Smooth muscle cell (in vitro differentiated cells): ENCODE results near the gene PRADC1. TPM values are rescaled to one million over a fixed set of nuclear protein-coding genes. Genes with fewer than 3 reads are reported as not detected.

Experiments used
- DNase-seq: peaks from one replicate; lab custom pipeline; 2025; ENCODE audit not compliant: unreplicated experiment; lab: John Stamatoyannopoulos, UW
- H2AFZ ChIP-seq: fragments of 200-600 bp; sonication (generic); 2 replicates; pipeline ENCODE4 v1.6.0; 2016; ENCODE audit warnings: antibody characterized with exemption, low read depth, mild to moderate bottlenecking
- H3F3A ChIP-seq: fragments of 200-600 bp; sonication (generic); 2 replicates; pipeline ENCODE4 v1.6.0; 2017; ENCODE audit warnings: antibody characterized with exemption, low read depth
- H3K27ac ChIP-seq: fragments of 200-600 bp; sonication (generic); 2 replicates; pipeline ENCODE4 v1.5.1; 2016; ENCODE audit warnings: low read depth, mild to moderate bottlenecking
- H3K27me3 ChIP-seq: fragments of 200-600 bp; sonication (generic); 2 replicates; pipeline ENCODE4 v1.6.1; 2016; ENCODE audit warnings: low read depth, mild to moderate bottlenecking
- H3K36me3 ChIP-seq: fragments of 200-600 bp; sonication (generic); 2 replicates; pipeline ENCODE4 v1.5.1; 2016; ENCODE audit warnings: low read depth
- H3K4me1 ChIP-seq: fragments of 200-600 bp; sonication (generic); 2 replicates; pipeline ENCODE4 v1.5.1; 2016; ENCODE audit warnings: low read depth
- H3K4me2 ChIP-seq: fragments of 200-600 bp; sonication (generic); 2 replicates; pipeline ENCODE4 v1.6.0; 2016; ENCODE audit warnings: mild to moderate bottlenecking
- H3K4me3 ChIP-seq: fragments of 200-600 bp; sonication (generic); 2 replicates; pipeline ENCODE4 v1.5.1; 2016; ENCODE audit warnings: mild to moderate bottlenecking
- H3K79me2 ChIP-seq: fragments of 200-600 bp; sonication (generic); 2 replicates; pipeline ENCODE4 v1.6.0; 2016; ENCODE audit warnings: low read depth, mild to moderate bottlenecking
- H3K9ac ChIP-seq: fragments of 200-600 bp; sonication (generic); 2 replicates; pipeline ENCODE4 v1.6.0; 2016; ENCODE audit warnings: low read depth
- H3K9me3 ChIP-seq: fragments of 200-600 bp; sonication (generic); replicated peaks from 2 replicates; pipeline ENCODE4 v1.5.1; 2016; ENCODE audit warnings: low read depth
- H4K20me1 ChIP-seq: fragments of 200-600 bp; sonication (generic); 2 replicates; pipeline ENCODE4 v1.6.0; 2016; ENCODE audit warnings: low read depth
- CTCF ChIP-seq: fragments of 200-600 bp; sonication (generic); IDR thresholded peaks from 2 replicates; pipeline ENCODE4 v1.5.1; 2017; ENCODE audit warnings: borderline replicate concordance, mild to moderate bottlenecking, antibody characterized with exemption; ENCODE audit not compliant: insufficient read depth, poor library complexity, severe bottlenecking
- WGBS: methylation state at CpG from one replicate; pipeline ENCODE4 v1.1.7; 2016; ENCODE audit warnings: low lambda C conversion rate; 5-methylcytosine and 5-hydroxymethylcytosine counted together
- polyA plus RNA-seq: library from polyadenylated mRNA; unstranded; fragments of >200 nt; fragmentation: Nextera tagmentation; extraction: Ambion mirVana; gene quantifications from 2 replicates; pipeline ENCODE4 v1.2.1, GENCODE V29; 2016
- total RNA-seq: library from RNA; depleted of rRNA; stranded (reverse); fragments of >200 nt; gene quantifications from 2 replicates; pipeline ENCODE4 v1.2.3, GENCODE V29; 2014

PRADC1 gene
- total and polyA plus RNA-seq, 2 experiments from 2014 or later: 24.0 to 51.4 TPM

GRCh38 chr2:73218298-73218697 is 14.7 kb downstream of the PRADC1 start:
- Histone ChIP-seq H3K4me2 (no peak overlapping the region), H3K27ac (no peak overlapping the region), H3K9me3 (no peaks in the 10 kb centered on the region), H3F3A (peaks cover 2% of the 10 kb centered on the region), H3K4me3 (no peak overlapping the region), H4K20me1 (no peaks in the 10 kb centered on the region), H3K79me2 (peaks cover 29% of the 10 kb centered on the region), H3K27me3 (no peaks in the 10 kb centered on the region), H3K4me1 (peaks cover 9% of the 10 kb centered on the region), H3K9ac (no peak overlapping the region), H3K36me3 (no peaks in the 10 kb centered on the region), H2AFZ (no peak overlapping the region)
- TF ChIP-seq CTCF: no peak
- DNase-seq: no peak

GRCh38 chr2:73217826-73218225 is 15.2 kb downstream of the PRADC1 start:
- Histone ChIP-seq H3K79me2 (peaks cover 29% of the 10 kb centered on the region), H3K9ac (no peak overlapping the region), H3K36me3 (no peaks in the 10 kb centered on the region), H3K4me2 (no peak overlapping the region), H3F3A (peaks cover 6% of the 10 kb centered on the region), H3K27me3 (no peaks in the 10 kb centered on the region), H3K4me3 (no peak overlapping the region), H4K20me1 (no peaks in the 10 kb centered on the region), H2AFZ (no peak overlapping the region), H3K9me3 (no peaks in the 10 kb centered on the region), H3K27ac (no peak overlapping the region), H3K4me1 (peaks cover 9% of the 10 kb centered on the region)
- TF ChIP-seq CTCF: no peak
- WGBS: 95% methylated on average over 2 of the region's 2 CpGs
- DNase-seq: no peak

GRCh38 chr2:73217160-73217559 is 15.9 kb downstream of the PRADC1 start:
- H3K27me3 ChIP-seq: no peaks in the 10 kb centered on the region
- WGBS: 98% methylated on average over 5 of the region's 5 CpGs
- no peak overlapping the region for H3K9ac ChIP-seq
- H3K27ac ChIP-seq: no peak overlapping the region
- H3K4me3 ChIP-seq: no peak overlapping the region
- peaks cover 7% of the 10 kb centered on the region for H3F3A ChIP-seq
- H3K4me1 ChIP-seq: peaks cover 9% of the 10 kb centered on the region
- no peaks in the 10 kb centered on the region for H3K36me3 ChIP-seq
- no peak overlapping the region for H2AFZ ChIP-seq
- no peaks in the 10 kb centered on the region for H3K9me3 ChIP-seq
- no peaks in the 10 kb centered on the region for H4K20me1 ChIP-seq
- H3K4me2 ChIP-seq: no peak overlapping the region
- no peak for DNase-seq
- peaks cover 29% of the 10 kb centered on the region for H3K79me2 ChIP-seq
- TF ChIP-seq CTCF: no peak

- peak overlapping the region; percentile 94 for H3K4me2 ChIP-seq
- peak overlapping the region; percentile 87 for H3K9ac ChIP-seq
- H3K27me3 ChIP-seq: no peaks in the 10 kb centered on the region
- H4K20me1 ChIP-seq: no peaks in the 10 kb centered on the region
- peaks cover 29% of the 10 kb centered on the region for H3K79me2 ChIP-seq
- DNase-seq: no peak
- TF ChIP-seq CTCF: no peak
- WGBS: 80% methylated on average over 4 of the region's 4 CpGs
- H2AFZ ChIP-seq: peak overlapping the region; percentile 78
- H3K9me3 ChIP-seq: no peaks in the 10 kb centered on the region
- H3K4me1 ChIP-seq: peaks cover 9% of the 10 kb centered on the region
- H3K36me3 ChIP-seq: no peaks in the 10 kb centered on the region
- peak overlapping the region; percentile 77 for H3K4me3 ChIP-seq
- peaks cover 7% of the 10 kb centered on the region for H3F3A ChIP-seq
- H3K27ac ChIP-seq: peak overlapping the region; percentile 77
Observed at GRCh38 chr2:73215254-73215653, 17.8 kb downstream of the PRADC1 start.
